Activated CD8-positive, alpha-beta T cell treated with anti-CD3 and anti-CD28 coated beads, Interleukin-2, amount 10 ng/mL, durations not matched to agents 7 days and 5 days (primary cell): ENCODE data around the gene THSD1. TPM values are rescaled to one million over a fixed set of nuclear protein-coding genes. Genes with fewer than 3 reads are reported as not detected.

Experiments
- ATAC-seq: fragments of 150-1000 bp; cut with Tn5 transposase; one replicate; pipeline ENCODE4 v1.10.0; 2021; ENCODE audit warnings: moderate library complexity
- CTCF ChIA-PET: fragments of 350-600 bp; sonication (Branson Sonifier 250); formaldehyde crosslinking; loops from one replicate; lab custom pipeline; 2021; ENCODE audit warnings: antibody characterized with exemption; lab: Charles Lee
- POLR2A ChIA-PET: fragments of 350-600 bp; sonication (Branson Sonifier 250); formaldehyde crosslinking; loops from one replicate; lab custom pipeline; 2021; ENCODE audit warnings: antibody characterized with exemption; lab: Charles Lee
- DNase-seq: peaks from one replicate; pipeline ENCODE4 v3.0.0-alpha.2; 2020
- H3K27ac Mint-ChIP-seq: one replicate; pipeline ENCODE4 v1.8.0; 2021; ENCODE audit warnings: mild to moderate bottlenecking, mixed read lengths
- H3K27me3 Mint-ChIP-seq: one replicate; pipeline ENCODE4 v1.8.0; 2021; ENCODE audit warnings: low read depth, mixed read lengths
- H3K36me3 Mint-ChIP-seq: one replicate; pipeline ENCODE4 v1.8.0; 2021; ENCODE audit warnings: low read depth, mixed read lengths
- H3K4me1 Mint-ChIP-seq: one replicate; pipeline ENCODE4 v1.8.0; 2021; ENCODE audit warnings: low read depth, mixed read lengths
- H3K4me3 Mint-ChIP-seq: one replicate; pipeline ENCODE4 v1.8.0; 2021; ENCODE audit warnings: mild to moderate bottlenecking, mixed read lengths
- H3K9me3 Mint-ChIP-seq: one replicate; pipeline ENCODE4 v1.8.0; 2022; ENCODE audit warnings: mixed read lengths; ENCODE audit not compliant: insufficient read depth
- total RNA-seq, 2 experiments: library from RNA; stranded (reverse); gene quantifications; one replicate each; pipeline ENCODE4 v1.2.3, GENCODE V29; 2021

THSD1 gene, protein sequence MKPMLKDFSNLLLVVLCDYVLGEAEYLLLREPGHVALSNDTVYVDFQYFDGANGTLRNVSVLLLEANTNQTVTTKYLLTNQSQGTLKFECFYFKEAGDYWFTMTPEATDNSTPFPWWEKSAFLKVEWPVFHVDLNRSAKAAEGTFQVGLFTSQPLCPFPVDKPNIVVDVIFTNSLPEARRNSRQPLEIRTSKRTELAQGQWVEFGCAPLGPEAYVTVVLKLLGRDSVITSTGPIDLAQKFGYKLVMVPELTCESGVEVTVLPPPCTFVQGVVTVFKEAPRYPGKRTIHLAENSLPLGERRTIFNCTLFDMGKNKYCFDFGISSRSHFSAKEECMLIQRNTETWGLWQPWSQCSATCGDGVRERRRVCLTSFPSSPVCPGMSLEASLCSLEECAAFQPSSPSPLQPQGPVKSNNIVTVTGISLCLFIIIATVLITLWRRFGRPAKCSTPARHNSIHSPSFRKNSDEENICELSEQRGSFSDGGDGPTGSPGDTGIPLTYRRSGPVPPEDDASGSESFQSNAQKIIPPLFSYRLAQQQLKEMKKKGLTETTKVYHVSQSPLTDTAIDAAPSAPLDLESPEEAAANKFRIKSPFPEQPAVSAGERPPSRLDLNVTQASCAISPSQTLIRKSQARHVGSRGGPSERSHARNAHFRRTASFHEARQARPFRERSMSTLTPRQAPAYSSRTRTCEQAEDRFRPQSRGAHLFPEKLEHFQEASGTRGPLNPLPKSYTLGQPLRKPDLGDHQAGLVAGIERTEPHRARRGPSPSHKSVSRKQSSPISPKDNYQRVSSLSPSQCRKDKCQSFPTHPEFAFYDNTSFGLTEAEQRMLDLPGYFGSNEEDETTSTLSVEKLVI
- under 1 TPM; 0.08 to 0.16 TPM for total RNA-seq

DNA sequence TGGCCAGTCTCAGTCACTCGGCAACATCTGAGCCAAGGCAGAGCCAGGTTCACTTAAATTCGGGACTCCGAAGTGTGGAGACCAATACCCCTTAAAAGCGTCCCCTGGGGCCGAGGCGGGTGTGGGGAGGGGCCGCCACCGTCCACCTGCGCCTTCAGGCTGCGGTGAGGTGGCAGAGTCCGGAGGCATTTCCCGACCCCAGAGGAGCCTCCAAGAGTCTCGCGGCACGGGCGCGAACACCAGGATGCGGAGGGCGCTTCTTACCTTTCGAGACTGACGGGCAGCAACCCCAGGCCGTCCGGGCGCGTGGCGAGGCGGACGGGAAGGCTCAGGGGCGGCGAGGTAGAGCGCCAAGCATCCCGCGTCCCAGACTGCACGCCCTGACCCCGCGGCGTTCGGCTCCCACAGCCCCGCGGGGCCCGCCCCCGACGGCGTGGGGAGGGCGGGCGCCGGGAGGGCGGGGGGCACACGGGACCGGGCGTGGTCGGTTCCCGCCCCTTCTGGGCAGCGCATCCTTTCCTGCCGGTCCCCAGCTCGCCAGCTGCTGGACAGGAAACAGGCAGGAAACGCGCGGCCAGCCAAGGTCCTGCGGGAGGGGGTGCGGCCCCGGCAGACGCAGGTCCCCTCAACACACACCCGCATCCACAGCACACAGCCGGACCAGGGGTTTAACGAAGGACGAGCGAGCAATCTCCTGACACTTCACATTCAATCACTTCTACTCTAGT, at the start of gene THSD1:
THSD1 (minus strand) TSS at position 406 of the 728 bp plus-strand sequence. CDS start 3,572 bp downstream, outside the sequence.
- peaks cover 24% of the 10 kb centered on the region for H3K4me1 Mint-ChIP-seq
- POLR2A ChIA-PET: interaction anchor here (0.5 kb wide), 1 partner anchor 45 kb away, joined by 3 read pairs; the partner anchor contains the start of gene VPS36
- H3K4me3 Mint-ChIP-seq: peak within 1 kb of the TSS; percentile 60
- no peaks in the 10 kb centered on the region for H3K36me3 Mint-ChIP-seq
- peak; percentile 25 for DNase-seq
- H3K9me3 Mint-ChIP-seq: no peaks in the 10 kb centered on the region
- CTCF ChIA-PET: interaction anchor here (1.0 to 2.2 kb wide), 2 partner anchors 44 to 45 kb away, joined by 4 to 7 read pairs; partner anchors contain the start of gene VPS36
- ATAC-seq: peak; percentile 88
- no peak within 1 kb of the TSS for H3K27ac Mint-ChIP-seq
- H3K27me3 Mint-ChIP-seq: peaks cover 20% of the 10 kb centered on the region

DNA sequence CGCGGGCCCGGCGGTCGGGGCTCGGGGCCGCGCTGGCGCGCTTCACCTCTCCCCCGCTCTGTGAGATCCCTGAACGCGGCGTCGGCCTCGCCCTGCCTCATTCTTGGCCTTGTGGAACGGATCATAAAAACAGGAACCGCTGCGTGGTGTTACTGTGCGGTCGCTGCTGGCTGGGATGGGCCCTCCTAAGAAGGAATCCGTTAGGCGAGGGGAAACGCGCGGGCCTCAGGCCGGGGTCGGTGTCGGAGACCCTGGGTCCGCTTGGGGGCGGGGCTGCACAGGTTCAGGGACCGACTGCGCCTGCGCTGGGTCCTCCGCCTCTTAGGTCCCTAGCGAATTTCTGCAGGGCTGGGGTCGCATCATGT, 49.7 kb upstream of the THSD1 start:
- Mint-ChIP-seq H3K27me3 (no peaks in the 10 kb centered on the region), H3K4me3 (peak overlapping the region; percentile 76), H3K9me3 (no peaks in the 10 kb centered on the region), H3K36me3 (peaks cover 37% of the 10 kb centered on the region), H3K4me1 (peaks cover 58% of the 10 kb centered on the region), H3K27ac (peak overlapping the region; percentile 91)
- ChIA-PET POLR2A (interaction anchor here (0.7 to 1.0 kb wide), 2 partner anchors 64 to 162 kb away, joined by 3 read pairs; no protein-coding TSS in a partner anchor), CTCF (interaction anchor here (1.0 kb wide), 1 partner anchor 8 kb away, joined by 3 read pairs; no protein-coding TSS in a partner anchor)
- ATAC-seq (peak; percentile 42), DNase-seq (peak; percentile 82)

DNA sequence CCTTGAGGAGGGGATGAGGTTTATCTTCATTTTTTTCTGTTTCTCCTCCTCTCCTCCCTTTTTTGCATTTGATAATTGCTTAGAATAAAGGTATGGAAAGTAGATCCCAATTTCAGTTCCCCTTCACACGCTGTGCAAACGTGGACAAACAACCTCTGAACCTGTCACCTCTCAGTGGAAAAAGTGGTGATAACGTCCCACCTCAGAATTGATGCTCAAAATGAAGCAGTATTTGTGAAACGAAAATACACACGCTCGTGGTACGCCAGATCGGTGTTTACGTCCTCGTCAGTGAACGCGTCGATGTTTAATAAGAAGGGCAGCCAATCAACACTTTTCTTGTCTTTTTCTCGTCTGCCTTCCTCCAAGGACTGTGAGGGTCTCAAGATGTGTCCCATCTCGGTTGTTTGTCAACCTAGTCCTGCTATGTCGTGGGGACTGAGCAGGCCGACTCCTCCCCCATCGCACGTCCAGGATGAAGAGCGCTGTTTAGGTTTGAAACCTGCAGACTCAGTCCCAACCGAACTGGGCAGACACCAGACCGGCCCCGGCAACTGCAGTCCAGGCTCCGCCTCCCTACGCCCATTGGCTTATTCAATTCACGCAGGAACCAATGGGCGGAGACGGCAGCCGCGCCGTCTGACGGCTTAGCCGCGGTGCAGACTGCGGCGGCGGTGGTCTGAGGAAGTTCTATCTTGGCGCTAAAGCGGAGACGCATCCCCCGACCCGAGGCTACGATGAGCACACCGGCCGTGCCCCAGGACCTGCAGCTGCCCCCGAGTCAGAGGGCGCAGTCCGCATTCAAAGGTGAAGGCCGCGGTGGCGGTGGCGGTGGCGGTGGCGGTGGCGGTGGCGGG, 49.1 kb upstream of the THSD1 start, which contains the start of gene CKAP2:
CKAP2 (plus strand) TSS at position 659 of the 857 bp plus-strand sequence; CDS start at position 738, 79 bp downstream.
- H3K9me3 Mint-ChIP-seq: no peaks in the 10 kb centered on the region
- ChIA-PET CTCF (no interaction called here), POLR2A (interaction anchor here (1.0 kb wide), 1 partner anchor 163 kb away, joined by 3 read pairs; no protein-coding TSS in a partner anchor)
- H3K4me3 Mint-ChIP-seq: peak within 1 kb of the TSS; percentile 76
- DNase-seq (peak; percentile 96), ATAC-seq (peak; percentile 85)
- H3K4me1 Mint-ChIP-seq: peaks cover 54% of the 10 kb centered on the region
- peaks cover 33% of the 10 kb centered on the region for H3K36me3 Mint-ChIP-seq
- H3K27ac Mint-ChIP-seq: peak within 1 kb of the TSS; percentile 100
- no peaks in the 10 kb centered on the region for H3K27me3 Mint-ChIP-seq

DNA sequence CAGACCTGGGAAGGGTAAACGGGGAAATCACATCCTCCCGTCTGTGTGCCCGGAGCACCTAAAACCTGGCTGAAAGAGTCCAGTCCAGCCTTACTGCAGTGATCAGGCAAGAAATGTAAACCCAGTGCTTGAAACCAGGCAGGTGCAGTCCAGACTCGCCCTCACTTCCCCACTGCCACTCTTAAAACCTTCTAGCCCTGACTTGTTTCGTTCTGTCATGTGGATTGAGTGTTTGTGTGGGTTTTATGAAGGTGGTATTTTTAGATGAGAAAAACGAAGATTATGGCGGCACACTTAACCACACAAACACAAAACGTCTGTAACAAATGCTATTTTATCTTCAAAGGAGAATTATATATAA, 48.5 kb upstream of the THSD1 start:
- Mint-ChIP-seq H3K4me3 (peak overlapping the region; percentile 76), H3K36me3 (peaks cover 31% of the 10 kb centered on the region), H3K9me3 (no peaks in the 10 kb centered on the region), H3K4me1 (peaks cover 50% of the 10 kb centered on the region), H3K27me3 (no peaks in the 10 kb centered on the region), H3K27ac (peak overlapping the region; percentile 100)
- POLR2A ChIA-PET: no interaction called here
- DNase-seq (peak; percentile 43), ATAC-seq (no peak)
- CTCF ChIA-PET: no interaction called here

DNA sequence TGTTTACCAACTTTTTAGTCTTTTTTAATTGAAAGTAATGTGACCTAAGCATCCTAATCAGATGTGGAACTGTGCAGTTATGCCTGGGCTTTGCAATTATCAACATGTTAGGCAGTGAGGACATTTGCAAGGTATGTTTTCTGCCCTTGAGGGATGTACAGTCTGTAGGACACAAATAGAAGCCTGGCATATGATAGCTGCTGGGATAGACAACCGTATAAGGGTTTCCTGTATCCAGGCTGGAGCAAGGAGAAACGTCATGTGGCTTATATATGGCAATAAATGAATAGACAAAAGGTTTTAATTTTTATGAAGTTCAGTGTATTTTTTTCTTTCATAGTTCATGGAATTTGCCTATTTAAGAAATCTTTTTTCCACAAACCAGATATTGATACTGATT, 46.5 kb upstream of the THSD1 start:
- peaks cover 51% of the 10 kb centered on the region for H3K4me1 Mint-ChIP-seq
- ATAC-seq (no peak), DNase-seq (no peak)
- no peak overlapping the region for H3K27ac Mint-ChIP-seq
- CTCF ChIA-PET: no interaction called here
- H3K27me3 Mint-ChIP-seq: no peaks in the 10 kb centered on the region
- H3K9me3 Mint-ChIP-seq: no peaks in the 10 kb centered on the region
- H3K4me3 Mint-ChIP-seq: no peak overlapping the region
- H3K36me3 Mint-ChIP-seq: peaks cover 24% of the 10 kb centered on the region
- POLR2A ChIA-PET: no interaction called here

DNA sequence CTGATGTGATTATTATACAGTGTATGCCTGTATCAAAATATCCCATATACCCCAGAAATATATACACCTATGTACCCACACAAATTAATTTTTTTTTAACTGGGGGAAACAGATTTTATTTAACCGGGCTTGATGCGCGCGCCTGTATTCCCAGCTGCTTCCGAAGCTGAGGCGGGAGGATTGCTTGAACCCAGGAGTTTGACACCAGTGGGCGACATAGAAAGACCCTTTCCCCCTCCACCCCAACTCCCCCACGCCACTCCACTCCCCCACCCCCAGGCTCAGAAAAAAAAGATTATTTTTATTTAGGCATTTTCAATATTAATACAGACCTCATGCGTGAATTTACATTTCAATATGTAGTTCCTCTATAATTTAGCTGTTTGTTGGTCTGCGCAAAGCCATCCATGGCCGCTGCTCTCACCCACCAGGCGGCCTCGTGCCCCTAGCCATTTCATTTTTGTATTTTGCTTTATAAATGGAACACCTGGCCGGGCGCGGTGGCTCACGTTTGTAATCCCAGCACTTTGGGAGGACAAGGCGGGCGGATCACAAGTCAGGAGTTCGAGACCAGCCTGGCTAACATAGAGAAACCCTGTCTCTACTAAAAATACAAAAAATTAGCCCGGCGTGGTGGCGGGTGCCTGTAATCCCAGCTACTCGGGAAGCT, 45.3 kb upstream of the THSD1 start:
- peaks cover 12% of the 10 kb centered on the region for H3K36me3 Mint-ChIP-seq
- H3K9me3 Mint-ChIP-seq: no peaks in the 10 kb centered on the region
- H3K27ac Mint-ChIP-seq: no peak overlapping the region
- ATAC-seq (no peak), DNase-seq (no peak)
- peak overlapping the region; percentile 83 for H3K4me3 Mint-ChIP-seq
- ChIA-PET CTCF (interaction anchor here (0.6 to 3.0 kb wide), 34 partner anchors 8 to 451 kb away, joined by 3 to 20 read pairs (median 4); partner anchors contain the start of genes ALG11 and SUGT1), POLR2A (interaction anchor here (0.6 to 1.1 kb wide), 7 partner anchors 46 to 326 kb away, joined by 3 to 5 read pairs (median 3); no protein-coding TSS in a partner anchor)
- H3K4me1 Mint-ChIP-seq: peaks cover 39% of the 10 kb centered on the region
- no peaks in the 10 kb centered on the region for H3K27me3 Mint-ChIP-seq

DNA sequence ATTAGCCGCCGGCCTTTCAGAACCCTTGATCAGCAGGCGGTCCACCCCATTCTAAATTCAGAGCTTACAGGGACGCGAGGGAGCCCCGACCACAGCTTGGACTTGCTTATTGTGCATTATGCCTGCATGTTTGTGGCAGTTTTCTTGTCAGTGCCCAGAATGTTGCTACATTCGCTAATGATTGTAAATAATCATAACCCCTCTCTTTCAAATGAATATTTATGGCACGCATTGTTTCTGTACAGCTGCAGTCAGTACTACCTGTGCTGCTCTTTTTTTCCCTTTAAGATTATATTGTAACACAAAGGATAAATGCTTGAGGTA, 44.8 kb upstream of the THSD1 start:
- Mint-ChIP-seq H3K27ac (peak overlapping the region; percentile 91), H3K9me3 (no peaks in the 10 kb centered on the region), H3K4me3 (peak overlapping the region; percentile 83), H3K27me3 (no peaks in the 10 kb centered on the region), H3K4me1 (peaks cover 36% of the 10 kb centered on the region), H3K36me3 (peaks cover 8% of the 10 kb centered on the region)
- ATAC-seq: no peak
- ChIA-PET CTCF (interaction anchor here (0.6 to 3.0 kb wide), 35 partner anchors 9 to 450 kb away, joined by 3 to 20 read pairs (median 4); partner anchors contain the start of genes ALG11 and SUGT1), POLR2A (interaction anchor here (0.6 to 1.2 kb wide), 7 partner anchors 8 to 325 kb away, joined by 3 to 5 read pairs (median 3); no protein-coding TSS in a partner anchor)
- no peak for DNase-seq

DNA sequence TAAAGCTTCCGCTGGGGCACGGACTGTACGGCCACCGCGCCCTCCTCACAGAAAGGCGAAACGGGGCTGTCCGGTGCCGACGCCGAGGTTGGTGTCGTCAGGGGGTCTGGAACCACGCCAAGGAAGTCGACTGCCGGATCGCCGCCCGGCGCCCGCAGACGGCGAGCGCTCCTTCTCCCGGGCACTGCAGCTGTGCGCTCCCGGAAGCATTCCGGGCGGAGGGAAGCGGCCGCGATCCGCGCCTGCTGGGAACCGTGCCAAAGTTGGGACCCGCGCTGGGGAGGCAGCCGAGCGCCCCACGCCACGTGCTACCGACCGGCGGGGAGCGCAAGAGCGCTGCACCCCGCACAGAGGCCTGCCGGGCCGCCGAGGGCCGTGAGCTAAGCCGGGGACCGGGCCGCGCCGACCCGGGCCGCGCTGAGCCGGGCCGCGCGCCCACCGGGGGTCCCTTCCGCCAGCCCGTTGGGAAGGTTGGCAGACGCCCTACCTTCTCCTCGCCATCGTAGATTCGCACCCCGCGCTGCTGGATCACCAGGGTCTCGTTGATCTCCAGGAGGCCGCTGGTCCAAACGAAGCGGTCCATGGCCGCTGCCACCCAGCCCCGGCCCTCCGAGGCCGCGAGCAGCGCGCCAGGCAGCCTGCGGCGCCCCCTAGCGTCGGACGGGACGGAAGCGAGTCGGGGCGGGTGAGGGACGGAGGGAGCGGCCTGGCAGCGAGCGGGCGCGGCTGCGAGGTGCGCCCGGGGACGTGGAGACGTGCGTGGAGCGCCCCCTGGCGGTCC, 44.2 kb upstream of the THSD1 start, which contains the start of gene VPS36:
VPS36 (minus strand) TSS at position 623 of the 781 bp plus-strand sequence; CDS start at position 583, 40 bp downstream.
- peak; percentile 81 for ATAC-seq
- ChIA-PET POLR2A (interaction anchor here (0.6 to 1.2 kb wide), 6 partner anchors 9 to 325 kb away, joined by 3 to 5 read pairs (median 4); no protein-coding TSS in a partner anchor), CTCF (interaction anchor here (0.6 to 3.0 kb wide), 36 partner anchors 9 to 450 kb away, joined by 3 to 20 read pairs (median 4); partner anchors contain the start of genes ALG11 and SUGT1)
- peaks cover 36% of the 10 kb centered on the region for H3K4me1 Mint-ChIP-seq
- H3K36me3 Mint-ChIP-seq: peaks cover 7% of the 10 kb centered on the region
- peak within 1 kb of the TSS; percentile 91 for H3K27ac Mint-ChIP-seq
- peak within 1 kb of the TSS; percentile 87 for H3K4me3 Mint-ChIP-seq
- H3K9me3 Mint-ChIP-seq: no peaks in the 10 kb centered on the region
- DNase-seq: peak; percentile 95
- H3K27me3 Mint-ChIP-seq: no peaks in the 10 kb centered on the region

DNA sequence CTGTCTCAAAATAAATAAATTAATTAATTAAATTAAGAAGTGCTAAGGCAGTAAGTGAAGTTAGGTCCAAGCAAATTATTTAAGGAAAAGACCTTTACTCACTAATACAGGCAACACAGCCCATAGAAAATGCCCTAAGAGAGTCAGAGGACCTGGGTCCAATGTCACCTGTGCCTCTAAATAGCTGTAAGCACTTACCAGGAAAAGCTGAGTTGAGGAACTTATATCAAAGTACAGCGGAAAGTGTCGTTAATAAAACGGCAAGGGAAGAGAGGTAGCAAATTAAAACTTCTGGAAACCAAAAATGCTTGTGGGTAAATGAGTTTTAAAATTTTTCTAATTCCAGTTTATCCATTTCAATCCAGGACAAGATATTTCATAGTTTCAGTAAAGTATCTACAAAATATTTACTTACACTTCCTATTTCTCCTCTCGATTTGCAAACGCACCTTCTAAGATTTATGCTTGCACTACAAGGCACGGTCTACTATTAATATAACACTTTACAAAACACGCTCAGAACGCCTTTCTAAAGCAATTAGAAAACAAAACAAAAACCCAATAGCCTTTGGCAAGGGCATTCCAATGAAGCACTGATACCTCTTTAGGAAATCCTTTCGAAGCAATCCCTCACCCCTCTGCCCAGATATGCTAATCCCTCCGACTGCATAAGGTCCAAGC, 43.5 kb upstream of the THSD1 start:
- ChIA-PET CTCF (interaction anchor here (1.0 to 3.0 kb wide), 17 partner anchors 8 to 449 kb away, joined by 3 to 18 read pairs (median 9); partner anchors contain the start of genes ALG11 and SUGT1), POLR2A (interaction anchor here (1.2 kb wide), 1 partner anchor 10 kb away, joined by 3 read pairs; no protein-coding TSS in a partner anchor)
- H3K27me3 Mint-ChIP-seq: no peaks in the 10 kb centered on the region
- DNase-seq: no peak
- peak overlapping the region; percentile 87 for H3K4me3 Mint-ChIP-seq
- H3K36me3 Mint-ChIP-seq: peaks cover 13% of the 10 kb centered on the region
- no peak for ATAC-seq
- peak overlapping the region; percentile 89 for H3K27ac Mint-ChIP-seq
- no peaks in the 10 kb centered on the region for H3K9me3 Mint-ChIP-seq
- peaks cover 36% of the 10 kb centered on the region for H3K4me1 Mint-ChIP-seq
